ENCODE results near the gene SEPHS2. TPM values are rescaled to one million over a fixed set of nuclear protein-coding genes. Genes with fewer than 3 reads are reported as not detected.

SEPHS2 gene
- total and polyA plus RNA-seq, 8 donors, result 30.7 to 167 (median 43.6) TPM

- Histone ChIP-seq H3K4me1 (peaks cover 0 to 14% (median 7%) of the 10 kb centered on the region in 4 donors), H3K27me3 (peaks cover 0 to 11% (median 0%) of the 10 kb centered on the region in 3 donors), H3K4me3 (no peak overlapping the region), H3K27ac (no peak overlapping the region), H3K9me3 (no peaks in the 10 kb centered on the region), H3K36me3 (peaks cover 0 to 33% (median 5%) of the 10 kb centered on the region in 4 donors)
- 56 to 69% (median 59%) methylated on average over 6 of the region's 6 CpGs for WGBS, 5 donors
- TF ChIP-seq EP300 (IDR thresholded peaks at IDR 0.05), result no peak
- TF ChIP-seq, protein P1, sequence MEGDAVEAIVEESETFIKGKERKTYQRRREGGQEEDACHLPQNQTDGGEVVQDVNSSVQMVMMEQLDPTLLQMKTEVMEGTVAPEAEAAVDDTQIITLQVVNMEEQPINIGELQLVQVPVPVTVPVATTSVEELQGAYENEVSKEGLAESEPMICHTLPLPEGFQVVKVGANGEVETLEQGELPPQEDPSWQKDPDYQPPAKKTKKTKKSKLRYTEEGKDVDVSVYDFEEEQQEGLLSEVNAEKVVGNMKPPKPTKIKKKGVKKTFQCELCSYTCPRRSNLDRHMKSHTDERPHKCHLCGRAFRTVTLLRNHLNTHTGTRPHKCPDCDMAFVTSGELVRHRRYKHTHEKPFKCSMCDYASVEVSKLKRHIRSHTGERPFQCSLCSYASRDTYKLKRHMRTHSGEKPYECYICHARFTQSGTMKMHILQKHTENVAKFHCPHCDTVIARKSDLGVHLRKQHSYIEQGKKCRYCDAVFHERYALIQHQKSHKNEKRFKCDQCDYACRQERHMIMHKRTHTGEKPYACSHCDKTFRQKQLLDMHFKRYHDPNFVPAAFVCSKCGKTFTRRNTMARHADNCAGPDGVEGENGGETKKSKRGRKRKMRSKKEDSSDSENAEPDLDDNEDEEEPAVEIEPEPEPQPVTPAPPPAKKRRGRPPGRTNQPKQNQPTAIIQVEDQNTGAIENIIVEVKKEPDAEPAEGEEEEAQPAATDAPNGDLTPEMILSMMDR (IDR thresholded peaks at IDR 0.05), result no peak
- TF ChIP-seq POLR2A (IDR thresholded peaks at IDR 0.05), result no peak
- TF ChIP-seq POLR2AphosphoS5 (IDR thresholded peaks at IDR 0.05), result no peak
- intact Hi-C loops (cut with DNase I; ENCODE audit: low total_unique reads), result no loop called here
- peak in 1 of 2 donors; percentile 51 for DNase-seq
These were observed 46.2 kb upstream of the SEPHS2 start for GRCh38 chr16:30491744-30492308.

- intact Hi-C loops (cut with DNase I; ENCODE audit: low total_unique reads), result no loop called here
- no peak overlapping the region for H3K27ac ChIP-seq
- no peak overlapping the region for H3K4me3 ChIP-seq
- peaks cover 0 to 8% (median 0%) of the 10 kb centered on the region in 3 donors for H3K27me3 ChIP-seq
- H3K36me3 ChIP-seq, result peaks cover 0 to 33% (median 5%) of the 10 kb centered on the region in 4 donors
- DNase-seq, result no peak
- no peaks in the 10 kb centered on the region for H3K9me3 ChIP-seq
- 77 to 93% (median 90%) methylated on average over 4 of the region's 4 CpGs for WGBS, 5 donors
- peaks cover 0 to 14% (median 7%) of the 10 kb centered on the region in 4 donors for H3K4me1 ChIP-seq
- TF ChIP-seq EP300 (IDR thresholded peaks at IDR 0.05), result no peak
- TF ChIP-seq POLR2AphosphoS5 (IDR thresholded peaks at IDR 0.05), result no peak
- TF ChIP-seq, protein P1 (IDR thresholded peaks at IDR 0.05), result no peak
- no peak for TF ChIP-seq POLR2A (IDR thresholded peaks at IDR 0.05)
These were observed 45.6 kb upstream of the SEPHS2 start for GRCh38 chr16:30491229-30491628.

- DNase-seq, result no peak
- 82 to 98% (median 87%) methylated on average over 6 of the region's 6 CpGs for WGBS, 5 donors
- Histone ChIP-seq H3K9me3 (no peaks in the 10 kb centered on the region), H3K36me3 (peaks cover 0 to 26% (median 5%) of the 10 kb centered on the region in 4 donors), H3K4me1 (peaks cover 0 to 14% (median 7%) of the 10 kb centered on the region in 4 donors), H3K4me3 (no peak overlapping the region), H3K27ac (no peak overlapping the region), H3K27me3 (no peaks in the 10 kb centered on the region)
- intact Hi-C loops (cut with DNase I; ENCODE audit: low total_unique reads), result no loop called here
- TF ChIP-seq POLR2A (IDR thresholded peaks at IDR 0.05) (no peak), POLR2AphosphoS5 (IDR thresholded peaks at IDR 0.05) (no peak), EP300 (IDR thresholded peaks at IDR 0.05) (no peak)
- TF ChIP-seq, protein P1 (IDR thresholded peaks at IDR 0.05), result no peak
These were observed 44.5 kb upstream of the SEPHS2 start for GRCh38 chr16:30490210-30490609.

GRCh38 chr16:30488764-30489605 lies 43.3 kb upstream of the SEPHS2 start:
- WGBS, 5 donors, result 50 to 64% (median 58%) methylated on average over 10 to 11 of the region's 11 CpGs
- H3K27me3 ChIP-seq, result no peaks in the 10 kb centered on the region
- peaks cover 0 to 14% (median 7%) of the 10 kb centered on the region in 4 donors for H3K4me1 ChIP-seq
- intact Hi-C loops (cut with DNase I; ENCODE audit: low total_unique reads), result no loop called here
- peak in 1 of 2 donors; percentile 29 for DNase-seq
- TF ChIP-seq POLR2AphosphoS5 (IDR thresholded peaks at IDR 0.05), result no peak
- no peak for TF ChIP-seq EP300 (IDR thresholded peaks at IDR 0.05)
- TF ChIP-seq, protein P1 (IDR thresholded peaks at IDR 0.05), result no peak
- no peak for TF ChIP-seq POLR2A (IDR thresholded peaks at IDR 0.05)
- H3K4me3 ChIP-seq, result no peak overlapping the region
- H3K9me3 ChIP-seq, result no peaks in the 10 kb centered on the region
- peak overlapping the region in 2 of 5 donors; percentile 42 to 43 for H3K27ac ChIP-seq
- H3K36me3 ChIP-seq, result peaks cover 0 to 18% (median 1%) of the 10 kb centered on the region in 4 donors

Data from stomach (tissue), 9 donors.